ENCODE measurements around the gene MAEA. TPM values are rescaled to one million over a fixed set of nuclear protein-coding genes. Genes with fewer than 3 reads are reported as not detected.
A peak's percentile ranks its signal among the peaks of the same experiment; 100 is the strongest.
"Not testable (repeated sequence)": the region's sequence is repeated elsewhere in the genome, so short reads cannot be mapped to it uniquely, and the experiment has no call there.

MAEA gene
- total RNA-seq, 2 donors from 2014 or later, result 42.8 to 50.1 TPM

GRCh38 chr4:1317177-1318045 is 27.7 kb downstream of the MAEA start:
- Mint-ChIP-seq H3K36me3 (peaks cover 14 to 17% of the 10 kb centered on the region in 2 donors), H3K27ac (no peak overlapping the region), H3K9me3 (no peaks in the 10 kb centered on the region)
- DNase-seq (ENCODE audit: low spot score in 2 of 2) (no peak), ATAC-seq (no peak)

DNA sequence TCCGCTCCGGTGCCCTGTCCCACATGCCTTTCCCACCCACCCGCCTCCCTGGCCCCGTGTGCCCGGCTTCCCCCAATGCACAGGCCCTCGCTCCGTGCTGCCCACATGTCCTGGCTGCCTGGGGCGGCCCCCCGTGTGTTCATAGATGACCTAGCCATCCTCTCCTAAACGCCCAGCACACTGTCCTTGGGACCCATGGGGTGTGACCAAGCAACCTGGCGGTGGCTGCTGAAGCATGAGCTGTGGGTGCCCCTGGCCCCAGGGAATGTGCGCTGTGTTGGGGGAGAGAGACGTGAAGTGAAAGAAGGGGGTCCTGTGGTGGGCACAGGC is 28.3 kb downstream of the MAEA start:
- peaks cover 8 to 17% of the 10 kb centered on the region in 2 donors for H3K36me3 Mint-ChIP-seq
- ATAC-seq (no peak), DNase-seq (ENCODE audit: low spot score in 2 of 2) (no peak)
- no peaks in the 10 kb centered on the region for H3K9me3 Mint-ChIP-seq
- H3K27ac Mint-ChIP-seq, result peak overlapping the region in 1 of 2 donors; percentile 88

- DNase-seq (ENCODE audit: low spot score in 2 of 2), result no peak
- no peak for ATAC-seq
- Mint-ChIP-seq H3K9me3 (no peaks in the 10 kb centered on the region), H3K36me3 (peaks cover 4 to 17% of the 10 kb centered on the region in 2 donors), H3K27ac (peak overlapping the region in 1 of 2 donors; percentile 88)
These were observed 29.0 kb downstream of the MAEA start for GRCh38 chr4:1318488-1319213.

DNA sequence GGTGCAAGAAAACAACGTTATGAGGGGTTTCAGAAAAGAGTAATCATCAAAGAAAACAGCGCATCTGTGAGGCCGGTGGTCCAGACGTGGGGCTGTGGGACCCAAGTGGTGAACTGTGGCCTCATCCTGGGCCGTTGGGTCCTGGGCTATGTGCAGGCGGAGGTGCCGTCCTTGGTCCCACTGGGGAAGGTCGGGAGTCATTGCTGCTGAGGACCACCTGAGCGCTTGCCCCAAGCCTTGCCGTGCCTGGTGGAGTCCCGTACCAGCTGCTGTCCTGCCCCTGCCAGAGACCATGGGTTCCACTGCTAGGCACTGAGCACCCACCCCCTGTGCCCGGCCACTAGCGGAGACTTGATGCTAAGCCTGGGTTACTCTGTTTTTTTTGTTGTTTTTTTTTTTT is 31.8 kb downstream of the MAEA start:
- ATAC-seq, result no peak
- Mint-ChIP-seq H3K36me3 (peaks cover 4 to 6% of the 10 kb centered on the region in 2 donors), H3K9me3 (no peaks in the 10 kb centered on the region), H3K27ac (no peak overlapping the region)
- no peak for DNase-seq (ENCODE audit: low spot score in 2 of 2)

- Mint-ChIP-seq H3K27ac (no peak overlapping the region), H3K36me3 (peaks cover 4 to 6% of the 10 kb centered on the region in 2 donors), H3K9me3 (no peaks in the 10 kb centered on the region)
- ATAC-seq (no peak), DNase-seq (ENCODE audit: low spot score in 2 of 2) (no peak)
These were observed 32.4 kb downstream of the MAEA start for GRCh38 chr4:1321946-1322650.

GRCh38 chr4:1323280-1323634 is 33.6 kb downstream of the MAEA start:
- Mint-ChIP-seq H3K27ac (no peak overlapping the region), H3K36me3 (peaks cover 0 to 2% of the 10 kb centered on the region in 2 donors), H3K9me3 (no peaks in the 10 kb centered on the region)
- DNase-seq (ENCODE audit: low spot score in 2 of 2) (no peak), ATAC-seq (no peak)

GRCh38 chr4:1323635-1324442 is 34.1 kb downstream of the MAEA start:
- no peaks in the 10 kb centered on the region for H3K9me3 Mint-ChIP-seq
- no peaks in the 10 kb centered on the region for H3K36me3 Mint-ChIP-seq
- H3K27ac Mint-ChIP-seq, result no peak overlapping the region
- ATAC-seq (no peak), DNase-seq (ENCODE audit: low spot score in 2 of 2) (no peak)

GRCh38 chr4:1324443-1325175 is 34.9 kb downstream of the MAEA start:
- H3K27ac Mint-ChIP-seq; ATAC-seq; H3K9me3 Mint-ChIP-seq; H3K36me3 Mint-ChIP-seq; DNase-seq (ENCODE audit: low spot score in 2 of 2): not testable (repeated sequence)

DNA sequence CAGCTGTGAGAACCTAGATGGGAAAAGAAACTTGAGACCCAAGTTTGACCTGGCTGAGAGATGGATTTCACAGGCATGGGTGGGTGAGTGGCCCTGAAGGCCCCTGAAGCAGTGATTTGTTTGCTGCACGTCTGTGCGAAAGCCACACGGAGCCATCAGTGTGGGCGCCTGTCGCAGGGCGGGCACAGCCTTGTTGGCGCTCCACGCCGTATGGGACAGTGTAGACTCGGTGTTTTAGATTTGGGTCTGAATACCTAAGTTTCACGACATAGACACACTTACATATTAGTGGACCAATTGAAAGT is 35.4 kb downstream of the MAEA start:
- Mint-ChIP-seq H3K9me3 (no peaks in the 10 kb centered on the region), H3K27ac (no peak overlapping the region), H3K36me3 (peaks cover 0 to 4% of the 10 kb centered on the region in 2 donors)
- DNase-seq (ENCODE audit: low spot score in 2 of 2) (no peak), ATAC-seq (no peak)

- no peak for ATAC-seq
- Mint-ChIP-seq H3K36me3 (peaks cover 0 to 4% of the 10 kb centered on the region in 2 donors), H3K9me3 (no peaks in the 10 kb centered on the region), H3K27ac (peak overlapping the region in 1 of 2 donors; percentile 70)
- no peak for DNase-seq (ENCODE audit: low spot score in 2 of 2)
These were observed 36.3 kb downstream of the MAEA start for GRCh38 chr4:1325681-1326635.

- ATAC-seq, result no peak
- Mint-ChIP-seq H3K36me3 (peaks cover 0 to 4% of the 10 kb centered on the region in 2 donors), H3K9me3 (no peaks in the 10 kb centered on the region), H3K27ac (no peak overlapping the region)
- DNase-seq (ENCODE audit: low spot score in 2 of 2), result no peak
These were observed 37.2 kb downstream of the MAEA start for GRCh38 chr4:1326751-1327525.

- H3K27ac Mint-ChIP-seq, result no peak overlapping the region
- DNase-seq (ENCODE audit: low spot score in 2 of 2) (no peak), ATAC-seq (no peak)
- peaks cover 0 to 4% of the 10 kb centered on the region in 2 donors for H3K36me3 Mint-ChIP-seq
- H3K9me3 Mint-ChIP-seq, result no peaks in the 10 kb centered on the region
These were observed 38.0 kb downstream of the MAEA start for GRCh38 chr4:1327526-1328266.

DNA sequence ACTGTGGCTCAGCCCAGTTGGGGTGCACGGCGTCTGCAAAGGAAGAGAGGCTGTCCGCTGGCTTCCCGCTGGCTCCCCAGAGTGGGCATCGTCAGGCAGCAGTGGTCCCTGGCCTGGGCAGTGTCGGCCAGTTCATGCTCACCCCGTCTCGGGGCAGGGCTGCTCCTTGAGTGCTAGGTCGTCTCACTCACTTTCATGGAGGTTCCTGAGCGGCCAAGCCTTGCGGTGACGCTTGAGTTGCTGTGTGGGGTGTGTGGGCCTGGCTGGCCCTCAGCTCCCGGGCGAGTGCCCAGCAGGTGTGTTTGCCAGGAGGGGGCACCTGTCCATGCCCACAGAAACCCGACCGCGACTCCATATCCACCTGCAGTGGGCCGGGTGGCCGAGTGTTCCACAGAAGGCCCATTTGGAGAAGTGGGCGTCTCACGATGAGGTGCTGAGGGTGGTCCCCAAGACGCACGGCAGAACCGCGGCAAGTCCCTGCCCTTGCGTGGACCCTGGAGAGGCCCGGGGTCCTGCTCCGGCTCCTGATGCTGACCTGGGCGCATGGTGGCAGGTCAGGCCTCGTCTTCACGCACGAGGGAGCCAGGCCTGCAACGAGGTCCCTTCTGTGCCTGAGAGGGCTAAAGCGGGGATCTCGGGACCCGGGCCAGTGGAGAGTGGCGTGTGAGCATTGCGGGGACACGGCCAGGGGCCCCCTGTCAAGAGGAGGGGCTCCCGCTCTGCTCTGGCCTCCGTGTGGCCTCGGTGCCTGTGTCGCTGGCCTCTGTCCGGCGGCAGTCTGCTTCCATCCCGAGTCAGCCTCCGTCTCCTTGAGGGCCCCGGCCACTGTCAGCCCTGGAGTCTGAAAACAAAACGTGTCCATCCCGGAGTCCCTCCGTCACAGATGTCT is 38.8 kb downstream of the MAEA start:
- ATAC-seq, result no peak
- DNase-seq (ENCODE audit: low spot score in 2 of 2), result no peak
- H3K36me3 Mint-ChIP-seq, result peaks cover 0 to 4% of the 10 kb centered on the region in 2 donors
- no peaks in the 10 kb centered on the region for H3K9me3 Mint-ChIP-seq
- H3K27ac Mint-ChIP-seq, result no peak overlapping the region

All from activated naive CD4-positive, alpha-beta T cell treated with anti-CD3 and anti-CD28 coated beads, Interleukin-2, amount 50 U/mL, for 72 hours (primary cell).